AG09309 (cell line): ENCODE measurements around the gene FAM170B.

Experiments
- DNase-seq: peaks from one replicate; pipeline ENCODE4 v3.0.0-alpha.2; 2010; ENCODE audit warnings: low read depth
- H3K4me3 ChIP-seq: 2 replicates; pipeline ENCODE4 v1.5.1; 2011; ENCODE audit warnings: mild to moderate bottlenecking, low read depth, low read length, moderate library complexity; ENCODE audit not compliant: control insufficient read depth
- TF ChIP-seq, protein P1 (sequence below): IDR thresholded peaks from 2 replicates; pipeline ENCODE4 v1.5.1; 2011; ENCODE audit warnings: mild to moderate bottlenecking, low read depth, low read length, inconsistent platforms; ENCODE audit not compliant: insufficient read depth, control insufficient read depth; ENCODE audit errors: missing control alignments

Gene FAM170B

DNA sequence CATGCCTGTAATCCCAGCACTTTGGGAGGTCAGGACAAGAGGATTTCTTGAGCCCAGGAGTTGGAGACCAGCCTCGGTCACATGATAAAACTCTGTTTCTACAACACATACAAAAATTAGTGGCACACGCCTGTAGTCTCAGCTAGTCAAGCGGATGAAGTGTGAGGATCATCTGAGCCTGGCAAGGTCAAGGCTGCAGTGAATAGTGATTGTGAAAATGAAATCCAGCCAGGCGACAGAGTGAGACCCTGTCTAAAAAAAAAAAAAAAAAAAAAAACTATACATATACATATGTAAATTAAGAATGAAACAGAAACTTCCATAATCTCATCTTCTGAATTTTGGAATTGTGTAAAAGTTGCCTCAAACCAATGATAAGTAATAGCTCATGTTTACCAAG, 18.2 kb upstream of the FAM170B start:
- DNase-seq: no peak
- TF ChIP-seq, protein P1, sequence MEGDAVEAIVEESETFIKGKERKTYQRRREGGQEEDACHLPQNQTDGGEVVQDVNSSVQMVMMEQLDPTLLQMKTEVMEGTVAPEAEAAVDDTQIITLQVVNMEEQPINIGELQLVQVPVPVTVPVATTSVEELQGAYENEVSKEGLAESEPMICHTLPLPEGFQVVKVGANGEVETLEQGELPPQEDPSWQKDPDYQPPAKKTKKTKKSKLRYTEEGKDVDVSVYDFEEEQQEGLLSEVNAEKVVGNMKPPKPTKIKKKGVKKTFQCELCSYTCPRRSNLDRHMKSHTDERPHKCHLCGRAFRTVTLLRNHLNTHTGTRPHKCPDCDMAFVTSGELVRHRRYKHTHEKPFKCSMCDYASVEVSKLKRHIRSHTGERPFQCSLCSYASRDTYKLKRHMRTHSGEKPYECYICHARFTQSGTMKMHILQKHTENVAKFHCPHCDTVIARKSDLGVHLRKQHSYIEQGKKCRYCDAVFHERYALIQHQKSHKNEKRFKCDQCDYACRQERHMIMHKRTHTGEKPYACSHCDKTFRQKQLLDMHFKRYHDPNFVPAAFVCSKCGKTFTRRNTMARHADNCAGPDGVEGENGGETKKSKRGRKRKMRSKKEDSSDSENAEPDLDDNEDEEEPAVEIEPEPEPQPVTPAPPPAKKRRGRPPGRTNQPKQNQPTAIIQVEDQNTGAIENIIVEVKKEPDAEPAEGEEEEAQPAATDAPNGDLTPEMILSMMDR: no peak
- no peak overlapping the region for H3K4me3 ChIP-seq

DNA sequence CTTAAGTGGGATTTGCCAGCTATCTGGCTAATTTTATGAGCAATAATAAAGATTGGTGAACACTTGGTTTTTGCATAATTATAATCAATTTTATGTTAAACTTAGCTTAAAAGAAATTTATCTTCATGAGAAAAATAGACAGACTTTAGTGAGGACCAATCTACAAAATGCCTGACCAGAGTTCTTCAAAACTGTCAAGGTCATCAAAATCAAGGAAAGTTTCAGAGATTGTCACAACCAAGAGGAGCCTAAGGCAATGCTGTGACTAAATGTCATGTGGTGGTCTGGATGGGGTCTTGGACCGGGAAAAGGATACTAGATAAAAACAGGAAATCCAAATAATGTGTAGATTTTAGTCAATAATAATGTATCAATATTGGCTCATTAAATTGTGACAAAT, 17.7 kb upstream of the FAM170B start:
- TF ChIP-seq, protein P1: no peak
- H3K4me3 ChIP-seq: no peak overlapping the region
- no peak for DNase-seq

DNA sequence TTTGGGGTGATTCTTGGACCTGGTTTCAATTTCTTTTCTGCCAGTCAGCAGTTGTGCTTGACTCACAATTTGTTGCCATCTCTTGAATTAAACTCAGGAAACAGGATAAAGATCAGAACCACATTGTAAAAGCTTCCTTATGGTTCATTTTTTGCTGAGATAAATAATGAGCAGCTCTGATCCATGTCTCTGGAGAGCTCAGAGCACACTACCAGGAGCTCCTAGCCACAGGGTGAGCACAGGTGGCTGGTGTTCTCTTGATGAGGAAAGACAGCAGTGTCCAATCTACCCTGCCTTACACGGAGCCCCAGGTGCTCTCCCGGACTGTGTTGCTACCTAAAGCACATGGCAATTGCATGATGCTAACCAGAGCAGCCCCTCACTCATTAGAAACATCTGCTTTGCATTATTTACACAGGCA, 17.2 kb upstream of the FAM170B start:
- no peak overlapping the region for H3K4me3 ChIP-seq
- TF ChIP-seq, protein P1: no peak
- no peak for DNase-seq

DNA sequence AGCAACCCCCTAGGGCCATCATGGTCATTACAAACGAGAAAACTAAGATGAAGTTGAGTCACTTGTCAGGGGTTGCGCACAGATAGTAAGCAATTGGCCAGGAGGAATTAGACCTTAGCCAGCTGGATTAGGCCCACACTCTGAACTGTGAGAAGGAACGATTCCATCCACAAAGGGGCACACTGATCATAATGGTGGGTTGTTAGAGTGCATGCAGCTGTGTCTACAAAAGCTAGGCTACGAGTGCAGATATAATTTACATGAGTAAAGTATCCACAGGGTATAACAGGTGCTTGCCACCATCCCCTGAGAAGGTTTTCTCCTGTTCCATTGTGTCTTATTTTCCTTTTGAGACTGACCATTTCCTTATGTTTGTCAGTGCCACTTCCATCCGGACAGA, 16.6 kb upstream of the FAM170B start:
- no peak overlapping the region for H3K4me3 ChIP-seq
- no peak for DNase-seq
- TF ChIP-seq, protein P1: no peak

GRCh38 chr10:49149881-49150280, 16.1 kb upstream of the FAM170B start:
- no peak overlapping the region for H3K4me3 ChIP-seq
- TF ChIP-seq, protein P1: no peak
- DNase-seq: no peak

- H3K4me3 ChIP-seq: no peak overlapping the region
- TF ChIP-seq, protein P1: no peak
- DNase-seq: no peak
Observed at GRCh38 chr10:49144058-49144720, 10.4 kb upstream of the FAM170B start.

- TF ChIP-seq, protein P1: no peak
- no peak overlapping the region for H3K4me3 ChIP-seq
- no peak for DNase-seq
Observed at GRCh38 chr10:49143249-49143648, 9.4 kb upstream of the FAM170B start.
